Esophagus muscularis mucosa (tissue), 3 donors: ENCODE results near the gene TUT4.

Source experiments
- POLR2A ChIP-seq: fragments of 450-650 bp; IDR thresholded peaks from one replicate; pipeline ENCODE4 v1.6.1; 2017; ENCODE audit warnings: antibody characterized with exemption, moderate library complexity, mild to moderate bottlenecking, low read depth
- TF ChIP-seq, protein P1 (sequence below), 3 experiments: fragments of 200-600 bp in 2 of 3; fragments of 450-650 bp in 1 of 3; sonication (generic) in 2 of 3; IDR thresholded peaks; one replicate each; pipeline ENCODE4 v1.5.1; 2017 to 2019; ENCODE audit warnings: antibody characterized with exemption in 3 of 3, mild to moderate bottlenecking in 2 of 3, moderate library complexity in 1 of 3

DNA sequence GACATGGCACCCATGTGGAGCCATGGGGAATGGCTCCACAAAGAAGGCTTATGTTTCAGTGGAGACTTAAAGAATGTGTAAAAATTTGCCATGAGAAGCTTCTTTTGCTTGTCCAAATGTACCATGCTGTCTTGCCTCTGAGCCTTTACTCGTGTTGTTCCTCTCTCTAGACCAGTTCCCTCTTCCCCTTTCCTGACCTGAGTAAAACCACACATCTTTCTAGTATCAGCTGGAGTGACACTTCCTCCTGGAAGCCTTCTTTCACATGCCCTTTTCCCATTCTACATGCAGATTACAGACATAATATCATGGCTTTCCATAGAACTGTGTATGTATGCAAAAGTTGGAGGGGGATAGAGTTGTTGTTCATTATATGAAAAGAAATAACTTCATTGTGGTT is 35.6 kb upstream of the TUT4 start:
- TF ChIP-seq, protein P1, sequence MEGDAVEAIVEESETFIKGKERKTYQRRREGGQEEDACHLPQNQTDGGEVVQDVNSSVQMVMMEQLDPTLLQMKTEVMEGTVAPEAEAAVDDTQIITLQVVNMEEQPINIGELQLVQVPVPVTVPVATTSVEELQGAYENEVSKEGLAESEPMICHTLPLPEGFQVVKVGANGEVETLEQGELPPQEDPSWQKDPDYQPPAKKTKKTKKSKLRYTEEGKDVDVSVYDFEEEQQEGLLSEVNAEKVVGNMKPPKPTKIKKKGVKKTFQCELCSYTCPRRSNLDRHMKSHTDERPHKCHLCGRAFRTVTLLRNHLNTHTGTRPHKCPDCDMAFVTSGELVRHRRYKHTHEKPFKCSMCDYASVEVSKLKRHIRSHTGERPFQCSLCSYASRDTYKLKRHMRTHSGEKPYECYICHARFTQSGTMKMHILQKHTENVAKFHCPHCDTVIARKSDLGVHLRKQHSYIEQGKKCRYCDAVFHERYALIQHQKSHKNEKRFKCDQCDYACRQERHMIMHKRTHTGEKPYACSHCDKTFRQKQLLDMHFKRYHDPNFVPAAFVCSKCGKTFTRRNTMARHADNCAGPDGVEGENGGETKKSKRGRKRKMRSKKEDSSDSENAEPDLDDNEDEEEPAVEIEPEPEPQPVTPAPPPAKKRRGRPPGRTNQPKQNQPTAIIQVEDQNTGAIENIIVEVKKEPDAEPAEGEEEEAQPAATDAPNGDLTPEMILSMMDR (IDR thresholded peaks at IDR 0.05), result no peak
- no peak for TF ChIP-seq POLR2A
